ENCODE data around the gene CRYBG3. TPM values are rescaled to one million over a fixed set of nuclear protein-coding genes. Genes with fewer than 3 reads are reported as not detected.

Gene CRYBG3
- total RNA-seq, 1 donor from 2014 or later, result 10.5 TPM

DNA sequence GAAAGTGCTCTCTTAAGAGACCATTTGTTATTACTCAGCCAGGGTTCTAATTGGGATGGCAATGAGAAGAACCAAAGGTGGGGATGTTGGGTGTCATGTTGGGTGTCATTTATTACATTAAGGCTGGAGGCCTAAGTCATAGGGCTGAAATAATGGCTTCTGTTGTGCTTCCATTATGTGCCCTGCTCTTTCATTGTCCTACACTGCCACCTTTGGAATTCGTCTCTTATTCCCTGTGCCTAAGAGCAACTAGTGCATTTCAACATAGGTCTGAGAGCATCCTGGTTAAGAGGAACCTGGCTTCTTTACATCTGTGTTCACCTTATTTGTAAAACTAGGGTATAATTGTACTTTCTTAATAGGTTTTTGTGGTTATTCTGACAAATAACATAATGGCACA, 118.2 kb downstream of the CRYBG3 start:
- TF ChIP-seq, protein P1, sequence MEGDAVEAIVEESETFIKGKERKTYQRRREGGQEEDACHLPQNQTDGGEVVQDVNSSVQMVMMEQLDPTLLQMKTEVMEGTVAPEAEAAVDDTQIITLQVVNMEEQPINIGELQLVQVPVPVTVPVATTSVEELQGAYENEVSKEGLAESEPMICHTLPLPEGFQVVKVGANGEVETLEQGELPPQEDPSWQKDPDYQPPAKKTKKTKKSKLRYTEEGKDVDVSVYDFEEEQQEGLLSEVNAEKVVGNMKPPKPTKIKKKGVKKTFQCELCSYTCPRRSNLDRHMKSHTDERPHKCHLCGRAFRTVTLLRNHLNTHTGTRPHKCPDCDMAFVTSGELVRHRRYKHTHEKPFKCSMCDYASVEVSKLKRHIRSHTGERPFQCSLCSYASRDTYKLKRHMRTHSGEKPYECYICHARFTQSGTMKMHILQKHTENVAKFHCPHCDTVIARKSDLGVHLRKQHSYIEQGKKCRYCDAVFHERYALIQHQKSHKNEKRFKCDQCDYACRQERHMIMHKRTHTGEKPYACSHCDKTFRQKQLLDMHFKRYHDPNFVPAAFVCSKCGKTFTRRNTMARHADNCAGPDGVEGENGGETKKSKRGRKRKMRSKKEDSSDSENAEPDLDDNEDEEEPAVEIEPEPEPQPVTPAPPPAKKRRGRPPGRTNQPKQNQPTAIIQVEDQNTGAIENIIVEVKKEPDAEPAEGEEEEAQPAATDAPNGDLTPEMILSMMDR (IDR thresholded peaks at IDR 0.05; ENCODE audit: insufficient read depth, low read length, poor library complexity, severe bottlenecking), result no peak
- H3K27me3 ChIP-seq (ENCODE audit: control insufficient read depth, insufficient read depth, low read length), result no peaks in the 10 kb centered on the region
- H3K36me3 ChIP-seq (ENCODE audit: control insufficient read depth, insufficient read depth, low read length), result peaks cover 1% of the 10 kb centered on the region
- H3K4me3 ChIP-seq (ENCODE audit: low read depth, low read length), result no peak overlapping the region
- DNase-seq (ENCODE audit: low read depth), result no peak

GRCh38 chr3:97942801-97943546, 121.2 kb downstream of the CRYBG3 start:
- no peak overlapping the region for H3K4me3 ChIP-seq (ENCODE audit: low read depth, low read length)
- H3K27me3 ChIP-seq (ENCODE audit: control insufficient read depth, insufficient read depth, low read length), result no peaks in the 10 kb centered on the region
- DNase-seq (ENCODE audit: low read depth), result no peak
- no peaks in the 10 kb centered on the region for H3K36me3 ChIP-seq (ENCODE audit: control insufficient read depth, insufficient read depth, low read length)
- TF ChIP-seq, protein P1 (IDR thresholded peaks at IDR 0.05; ENCODE audit: insufficient read depth, low read length, poor library complexity, severe bottlenecking), result no peak

GRCh38 chr3:97948351-97949109, 126.7 kb downstream of the CRYBG3 start:
- Histone ChIP-seq H3K27me3 (ENCODE audit: control insufficient read depth, insufficient read depth, low read length) (no peaks in the 10 kb centered on the region), H3K36me3 (ENCODE audit: control insufficient read depth, insufficient read depth, low read length) (no peaks in the 10 kb centered on the region), H3K4me3 (ENCODE audit: low read depth, low read length) (no peak overlapping the region)
- DNase-seq (ENCODE audit: low read depth), result no peak
- TF ChIP-seq, protein P1 (IDR thresholded peaks at IDR 0.05; ENCODE audit: insufficient read depth, low read length, poor library complexity, severe bottlenecking), result no peak

- no peaks in the 10 kb centered on the region for H3K36me3 ChIP-seq (ENCODE audit: control insufficient read depth, insufficient read depth, low read length)
- no peak for DNase-seq (ENCODE audit: low read depth)
- no peak overlapping the region for H3K4me3 ChIP-seq (ENCODE audit: low read depth, low read length)
- TF ChIP-seq, protein P1 (IDR thresholded peaks at IDR 0.05; ENCODE audit: insufficient read depth, low read length, poor library complexity, severe bottlenecking), result no peak
- no peaks in the 10 kb centered on the region for H3K27me3 ChIP-seq (ENCODE audit: control insufficient read depth, insufficient read depth, low read length)
These were observed 127.3 kb downstream of the CRYBG3 start for GRCh38 chr3:97949110-97949485.

DNA sequence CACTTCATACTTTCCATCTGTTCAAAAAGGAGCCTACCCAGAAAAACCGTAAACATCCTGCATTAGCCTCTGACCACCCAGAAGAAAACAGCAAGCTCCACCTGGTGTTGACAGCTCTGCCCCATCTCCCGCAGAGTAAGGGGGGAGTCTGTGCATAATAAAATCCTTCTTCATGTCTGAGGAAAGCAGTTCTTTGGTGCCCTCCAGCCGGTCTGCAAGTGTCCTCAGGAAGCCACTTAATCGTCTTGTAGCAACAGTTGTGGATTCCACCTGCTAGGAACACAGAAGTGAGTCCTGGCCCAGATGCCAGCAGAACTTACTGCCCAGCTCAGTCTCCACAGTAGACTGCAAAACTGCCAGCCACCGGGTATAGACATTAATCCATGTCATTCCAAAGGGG, 127.9 kb downstream of the CRYBG3 start:
- TF ChIP-seq, protein P1 (IDR thresholded peaks at IDR 0.05; ENCODE audit: insufficient read depth, low read length, poor library complexity, severe bottlenecking), result no peak
- Histone ChIP-seq H3K36me3 (ENCODE audit: control insufficient read depth, insufficient read depth, low read length) (no peaks in the 10 kb centered on the region), H3K27me3 (ENCODE audit: control insufficient read depth, insufficient read depth, low read length) (no peaks in the 10 kb centered on the region), H3K4me3 (ENCODE audit: low read depth, low read length) (no peak overlapping the region)
- no peak for DNase-seq (ENCODE audit: low read depth)
